ENCODE measurements around the gene KCNB1. TPM values are rescaled to one million over a fixed set of nuclear protein-coding genes. Genes with fewer than 3 reads are reported as not detected.

Gene KCNB1
- total RNA-seq, 1 donor from 2014 or later: 2.1 TPM

GRCh38 chr20:49335476-49335875, 147.0 kb downstream of the KCNB1 start:
- Histone ChIP-seq H3K27me3 (ENCODE audit: control insufficient read depth in 3 of 3, insufficient read depth in 3 of 3, low read length in 3 of 3) (peaks cover 0 to 4% (median 4%) of the 10 kb centered on the region in 3 donors), H3K4me1 (ENCODE audit: control insufficient read depth in 3 of 3, insufficient read depth in 3 of 3, low read length in 3 of 3) (peaks cover 0 to 32% (median 20%) of the 10 kb centered on the region in 3 donors), H3K27ac (ENCODE audit: low read depth, low read length) (no peak overlapping the region), H3K9me3 (ENCODE audit: control insufficient read depth in 3 of 3, low read length in 3 of 3) (no peaks in the 10 kb centered on the region), H3K4me3 (ENCODE audit: low read length in 3 of 3) (no peak overlapping the region), H3K36me3 (ENCODE audit: control insufficient read depth in 3 of 3, insufficient read depth in 3 of 3, low read length in 3 of 3) (no peaks in the 10 kb centered on the region), H3K9ac (ENCODE audit: low read depth in 1 of 3, low read length in 3 of 3) (no peak overlapping the region)

DNA sequence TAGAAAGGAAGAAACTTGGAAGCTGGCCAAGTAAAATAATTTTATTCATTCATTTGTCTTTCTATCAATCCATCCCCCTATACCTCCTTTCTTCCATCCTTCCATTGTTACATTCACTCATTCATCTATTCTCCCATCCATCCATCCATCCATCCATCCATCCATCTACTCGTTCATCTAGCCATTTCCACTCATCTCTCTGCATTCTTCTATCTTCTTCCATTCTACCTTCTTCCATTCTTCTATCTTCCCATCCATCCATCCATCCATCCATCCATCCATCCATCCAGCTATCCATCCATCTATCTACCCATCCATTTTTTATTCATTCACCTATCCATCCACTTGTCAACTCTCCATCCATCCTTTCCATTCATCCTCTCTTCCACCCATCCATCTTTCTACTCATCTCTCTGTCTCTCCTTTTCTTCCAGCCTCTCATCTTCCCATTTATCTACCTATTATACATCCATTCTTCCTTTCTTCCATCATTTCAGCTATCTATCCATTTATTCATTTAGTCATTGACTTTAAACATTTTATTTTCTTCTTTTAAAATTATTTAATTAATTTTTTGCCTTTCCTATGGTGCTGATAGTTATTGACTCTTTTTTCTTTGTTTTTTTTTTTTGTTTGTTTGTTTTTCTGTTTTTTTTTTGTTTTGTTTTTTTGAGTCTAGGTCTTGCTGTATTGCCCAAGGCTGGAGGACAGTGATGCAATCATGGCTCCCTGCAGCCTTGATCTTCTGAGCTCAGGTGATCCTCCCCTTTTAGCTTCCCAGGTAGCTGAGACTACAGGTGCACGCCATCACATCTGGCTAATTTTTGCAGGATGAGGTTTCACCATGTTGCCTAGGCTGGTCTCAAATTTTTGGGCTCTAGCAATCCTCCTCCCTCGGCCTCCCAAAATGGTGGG, 151.5 kb downstream of the KCNB1 start:
- Histone ChIP-seq H3K27me3 (ENCODE audit: control insufficient read depth in 3 of 3, insufficient read depth in 3 of 3, low read length in 3 of 3) (peaks cover 7 to 20% (median 16%) of the 10 kb centered on the region in 3 donors), H3K4me1 (ENCODE audit: control insufficient read depth in 3 of 3, insufficient read depth in 3 of 3, low read length in 3 of 3) (no peaks in the 10 kb centered on the region), H3K27ac (ENCODE audit: low read depth, low read length) (no peak overlapping the region), H3K36me3 (ENCODE audit: control insufficient read depth in 3 of 3, insufficient read depth in 3 of 3, low read length in 3 of 3) (no peaks in the 10 kb centered on the region), H3K9ac (ENCODE audit: low read depth in 1 of 3, low read length in 3 of 3) (no peak overlapping the region), H3K9me3 (ENCODE audit: control insufficient read depth in 3 of 3, low read length in 3 of 3) (no peaks in the 10 kb centered on the region), H3K4me3 (ENCODE audit: low read length in 3 of 3) (no peak overlapping the region)

GRCh38 chr20:49328790-49329189, 153.7 kb downstream of the KCNB1 start:
- no peaks in the 10 kb centered on the region for H3K36me3 ChIP-seq (ENCODE audit: control insufficient read depth in 3 of 3, insufficient read depth in 3 of 3, low read length in 3 of 3)
- H3K9me3 ChIP-seq (ENCODE audit: control insufficient read depth in 3 of 3, low read length in 3 of 3): no peaks in the 10 kb centered on the region
- H3K27me3 ChIP-seq (ENCODE audit: control insufficient read depth in 3 of 3, insufficient read depth in 3 of 3, low read length in 3 of 3): peaks cover 15 to 20% (median 19%) of the 10 kb centered on the region in 3 donors
- H3K4me3 ChIP-seq (ENCODE audit: low read length in 3 of 3): no peak overlapping the region
- H3K4me1 ChIP-seq (ENCODE audit: control insufficient read depth in 3 of 3, insufficient read depth in 3 of 3, low read length in 3 of 3): no peaks in the 10 kb centered on the region
- H3K27ac ChIP-seq (ENCODE audit: low read depth, low read length): no peak overlapping the region
- no peak overlapping the region for H3K9ac ChIP-seq (ENCODE audit: low read depth in 1 of 3, low read length in 3 of 3)

- no peak overlapping the region for H3K27ac ChIP-seq (ENCODE audit: low read depth, low read length)
- H3K27me3 ChIP-seq (ENCODE audit: control insufficient read depth in 3 of 3, insufficient read depth in 3 of 3, low read length in 3 of 3): peaks cover 16 to 20% (median 19%) of the 10 kb centered on the region in 3 donors
- no peak overlapping the region for H3K4me3 ChIP-seq (ENCODE audit: low read length in 3 of 3)
- no peaks in the 10 kb centered on the region for H3K4me1 ChIP-seq (ENCODE audit: control insufficient read depth in 3 of 3, insufficient read depth in 3 of 3, low read length in 3 of 3)
- H3K9ac ChIP-seq (ENCODE audit: low read depth in 1 of 3, low read length in 3 of 3): no peak overlapping the region
- no peaks in the 10 kb centered on the region for H3K9me3 ChIP-seq (ENCODE audit: control insufficient read depth in 3 of 3, low read length in 3 of 3)
- no peaks in the 10 kb centered on the region for H3K36me3 ChIP-seq (ENCODE audit: control insufficient read depth in 3 of 3, insufficient read depth in 3 of 3, low read length in 3 of 3)
Observed at GRCh38 chr20:49326026-49326425, 156.4 kb downstream of the KCNB1 start.

DNA sequence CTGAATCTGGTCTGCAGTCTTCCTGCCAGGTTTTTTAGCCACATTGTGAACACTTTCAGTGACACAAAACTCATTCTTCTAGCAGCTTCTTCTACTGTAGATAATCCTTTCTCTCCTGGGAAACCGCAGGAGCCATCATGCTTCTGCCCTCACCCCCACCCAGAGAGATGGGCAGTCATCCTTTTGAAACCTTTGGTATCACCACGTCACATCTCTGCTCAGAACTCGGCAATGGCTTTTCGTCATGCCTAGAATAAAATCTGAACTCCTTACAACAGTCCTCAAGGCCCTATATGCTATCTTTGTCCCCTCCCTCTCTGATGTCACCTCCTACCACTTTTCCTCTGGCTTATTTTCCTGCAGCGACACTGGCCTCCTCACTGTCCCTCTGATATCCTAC, 158.2 kb downstream of the KCNB1 start:
- Histone ChIP-seq H3K9me3 (ENCODE audit: control insufficient read depth in 3 of 3, low read length in 3 of 3) (no peaks in the 10 kb centered on the region), H3K27me3 (ENCODE audit: control insufficient read depth in 3 of 3, insufficient read depth in 3 of 3, low read length in 3 of 3) (peaks cover 28 to 33% (median 28%) of the 10 kb centered on the region in 3 donors), H3K9ac (ENCODE audit: low read depth in 1 of 3, low read length in 3 of 3) (no peak overlapping the region), H3K36me3 (ENCODE audit: control insufficient read depth in 3 of 3, insufficient read depth in 3 of 3, low read length in 3 of 3) (no peaks in the 10 kb centered on the region), H3K27ac (ENCODE audit: low read depth, low read length) (no peak overlapping the region), H3K4me1 (ENCODE audit: control insufficient read depth in 3 of 3, insufficient read depth in 3 of 3, low read length in 3 of 3) (peaks cover 1 to 2% (median 2%) of the 10 kb centered on the region in 3 donors), H3K4me3 (ENCODE audit: low read length in 3 of 3) (no peak overlapping the region)

DNA sequence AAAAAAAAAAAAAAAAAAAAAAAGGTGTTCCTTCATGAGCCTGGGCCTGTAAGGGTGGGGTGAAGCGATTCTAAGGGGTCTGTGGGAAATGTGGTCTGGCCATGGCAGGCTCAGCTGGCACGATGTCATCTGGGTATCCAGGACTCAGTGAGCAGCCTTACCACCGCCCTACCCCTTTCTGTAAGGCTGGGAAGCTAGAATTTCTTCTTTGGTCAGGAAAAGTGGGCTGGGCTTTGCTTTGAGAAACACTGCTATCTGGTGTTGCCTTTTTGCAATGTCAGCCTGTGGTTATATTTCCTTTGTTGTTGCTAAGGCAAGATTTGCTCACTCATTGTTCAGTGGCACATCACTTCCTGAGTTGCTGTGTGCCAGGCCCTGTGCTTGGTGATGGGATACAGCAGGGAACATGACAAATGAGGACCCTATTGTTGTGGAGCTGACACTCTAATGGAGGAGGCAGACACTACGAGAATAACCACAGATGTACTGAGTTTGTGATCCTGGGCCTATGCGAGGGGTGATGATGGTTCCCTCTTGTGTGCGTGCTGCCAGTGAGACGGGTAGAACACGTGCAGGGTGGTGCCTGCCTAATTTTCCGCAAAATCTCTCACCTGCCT, 158.7 kb downstream of the KCNB1 start:
- H3K27ac ChIP-seq (ENCODE audit: low read depth, low read length): no peak overlapping the region

GRCh38 chr20:49320460-49320859, 162.0 kb downstream of the KCNB1 start:
- Histone ChIP-seq H3K9ac (ENCODE audit: low read depth in 1 of 3, low read length in 3 of 3) (no peak overlapping the region), H3K36me3 (ENCODE audit: control insufficient read depth in 3 of 3, insufficient read depth in 3 of 3, low read length in 3 of 3) (no peaks in the 10 kb centered on the region), H3K27me3 (ENCODE audit: control insufficient read depth in 3 of 3, insufficient read depth in 3 of 3, low read length in 3 of 3) (peaks cover 34 to 42% (median 36%) of the 10 kb centered on the region in 3 donors), H3K9me3 (ENCODE audit: control insufficient read depth in 3 of 3, low read length in 3 of 3) (no peaks in the 10 kb centered on the region), H3K4me1 (ENCODE audit: control insufficient read depth in 3 of 3, insufficient read depth in 3 of 3, low read length in 3 of 3) (peaks cover 14 to 15% (median 14%) of the 10 kb centered on the region in 3 donors), H3K27ac (ENCODE audit: low read depth, low read length) (no peak overlapping the region), H3K4me3 (ENCODE audit: low read length in 3 of 3) (no peak overlapping the region)

More for the DNA sequence above, 158.7 kb downstream of the KCNB1 start:
- H3K27me3 ChIP-seq (ENCODE audit: control insufficient read depth in 3 of 3, insufficient read depth in 3 of 3, low read length in 3 of 3): peaks cover 32 to 34% (median 34%) of the 10 kb centered on the region in 3 donors
- peaks cover 7 to 8% (median 7%) of the 10 kb centered on the region in 3 donors for H3K4me1 ChIP-seq (ENCODE audit: control insufficient read depth in 3 of 3, insufficient read depth in 3 of 3, low read length in 3 of 3)
- H3K4me3 ChIP-seq (ENCODE audit: low read length in 3 of 3): no peak overlapping the region
- no peaks in the 10 kb centered on the region for H3K9me3 ChIP-seq (ENCODE audit: control insufficient read depth in 3 of 3, low read length in 3 of 3)
- H3K9ac ChIP-seq (ENCODE audit: low read depth in 1 of 3, low read length in 3 of 3): no peak overlapping the region
- no peaks in the 10 kb centered on the region for H3K36me3 ChIP-seq (ENCODE audit: control insufficient read depth in 3 of 3, insufficient read depth in 3 of 3, low read length in 3 of 3)

GRCh38 chr20:49319208-49319809, 163.2 kb downstream of the KCNB1 start:
- no peak overlapping the region for H3K9ac ChIP-seq (ENCODE audit: low read depth in 1 of 3, low read length in 3 of 3)
- H3K4me3 ChIP-seq (ENCODE audit: low read length in 3 of 3): peak overlapping the region in 2 of 3 donors; percentile 56 to 73
- peaks cover 14 to 15% (median 14%) of the 10 kb centered on the region in 3 donors for H3K4me1 ChIP-seq (ENCODE audit: control insufficient read depth in 3 of 3, insufficient read depth in 3 of 3, low read length in 3 of 3)
- peaks cover 34 to 39% (median 36%) of the 10 kb centered on the region in 3 donors for H3K27me3 ChIP-seq (ENCODE audit: control insufficient read depth in 3 of 3, insufficient read depth in 3 of 3, low read length in 3 of 3)
- no peaks in the 10 kb centered on the region for H3K9me3 ChIP-seq (ENCODE audit: control insufficient read depth in 3 of 3, low read length in 3 of 3)
- H3K36me3 ChIP-seq (ENCODE audit: control insufficient read depth in 3 of 3, insufficient read depth in 3 of 3, low read length in 3 of 3): no peaks in the 10 kb centered on the region
- no peak overlapping the region for H3K27ac ChIP-seq (ENCODE audit: low read depth, low read length)

DNA sequence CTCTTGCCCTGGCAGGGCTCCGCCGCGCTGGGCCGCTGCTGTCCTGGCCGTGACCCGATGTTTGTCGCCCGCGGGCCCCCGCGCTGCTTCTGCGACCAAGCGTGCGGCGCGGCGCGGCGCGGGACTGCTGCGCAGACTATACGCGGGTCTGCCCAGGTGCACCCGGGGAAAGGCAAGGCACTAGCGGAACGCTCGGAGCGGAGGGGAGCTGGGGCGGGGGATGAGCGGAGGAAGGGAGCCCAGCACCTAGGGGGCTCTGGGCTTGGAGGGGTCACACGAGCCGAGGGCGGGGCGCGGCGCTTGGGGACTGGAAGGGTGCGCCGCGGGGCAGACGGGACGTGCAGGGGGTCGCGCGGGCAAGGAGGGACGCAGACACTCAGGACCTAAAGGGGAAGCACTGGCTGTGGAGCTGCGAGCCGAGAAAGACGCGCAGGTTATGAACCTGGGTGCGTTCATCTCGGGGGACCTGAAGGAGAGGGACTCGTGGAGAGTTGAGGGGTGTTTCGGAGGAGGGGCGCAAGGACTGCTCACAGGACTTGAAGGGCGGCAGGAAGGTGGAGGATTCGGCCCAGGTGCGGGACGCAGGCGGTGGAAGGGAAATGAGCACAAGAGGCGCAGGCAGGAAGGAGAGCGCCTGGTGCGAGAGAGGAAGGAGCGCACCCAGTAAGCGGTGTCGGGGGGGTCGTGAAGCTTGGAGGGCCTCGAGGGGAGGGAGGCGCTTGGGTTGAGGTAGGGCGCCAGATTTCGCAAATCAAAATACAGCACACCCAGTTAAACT, 163.8 kb downstream of the KCNB1 start:
- Histone ChIP-seq H3K27me3 (ENCODE audit: control insufficient read depth in 3 of 3, insufficient read depth in 3 of 3, low read length in 3 of 3) (peaks cover 34 to 37% (median 36%) of the 10 kb centered on the region in 3 donors), H3K4me3 (ENCODE audit: low read length in 3 of 3) (peak overlapping the region; percentile 54 to 73 (median 56)), H3K27ac (ENCODE audit: low read depth, low read length) (no peak overlapping the region), H3K36me3 (ENCODE audit: control insufficient read depth in 3 of 3, insufficient read depth in 3 of 3, low read length in 3 of 3) (no peaks in the 10 kb centered on the region), H3K9ac (ENCODE audit: low read depth in 1 of 3, low read length in 3 of 3) (peak overlapping the region in 1 of 3 donors; percentile 16), H3K4me1 (ENCODE audit: control insufficient read depth in 3 of 3, insufficient read depth in 3 of 3, low read length in 3 of 3) (peaks cover 14 to 15% (median 14%) of the 10 kb centered on the region in 3 donors), H3K9me3 (ENCODE audit: control insufficient read depth in 3 of 3, low read length in 3 of 3) (no peaks in the 10 kb centered on the region)

Measured in skeletal muscle tissue (tissue), 4 donors.